ENCODE data around the gene ATP11A.

The ATP11A gene

DNA sequence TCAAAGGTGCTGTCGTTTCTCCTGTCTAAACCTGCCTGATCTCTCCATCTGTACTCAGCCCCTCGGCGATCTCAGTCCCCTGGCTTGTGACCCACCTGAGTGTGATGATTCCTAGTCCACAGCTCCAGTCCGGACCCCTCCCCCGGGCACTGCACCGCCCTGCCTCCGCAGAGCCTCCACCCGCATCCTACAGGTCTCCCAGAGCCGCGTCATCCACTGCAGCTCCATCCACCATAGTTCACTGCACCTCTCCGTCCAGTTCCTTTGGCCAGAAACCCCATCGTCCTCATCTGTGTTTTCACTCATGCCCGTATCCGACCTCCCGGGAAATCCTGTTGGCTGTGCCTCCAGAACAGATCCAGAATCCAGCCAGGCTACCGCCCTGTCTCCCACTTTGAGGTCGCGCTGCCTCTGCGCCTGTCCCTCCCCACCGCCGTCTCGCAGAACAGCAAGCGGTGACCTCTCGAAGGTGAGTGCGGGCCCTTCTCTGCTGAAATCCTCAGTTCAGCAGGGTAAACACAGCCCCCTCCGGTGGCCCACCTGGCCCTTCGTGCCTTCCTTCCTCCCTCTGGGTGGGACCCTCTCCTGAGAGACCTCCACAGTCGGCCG, 227.3 kb downstream of the ATP11A start:
- 0 out of 2 replicates have a peak, but pooled peaks cover 3% of the 10 kb centered on the region for H3K4me1 ChIP-seq (ENCODE audit: insufficient read depth, low read length)
- H3K9me3 ChIP-seq (ENCODE audit: control insufficient read depth, insufficient read depth, low read length), result no peaks in the 10 kb centered on the region

DNA sequence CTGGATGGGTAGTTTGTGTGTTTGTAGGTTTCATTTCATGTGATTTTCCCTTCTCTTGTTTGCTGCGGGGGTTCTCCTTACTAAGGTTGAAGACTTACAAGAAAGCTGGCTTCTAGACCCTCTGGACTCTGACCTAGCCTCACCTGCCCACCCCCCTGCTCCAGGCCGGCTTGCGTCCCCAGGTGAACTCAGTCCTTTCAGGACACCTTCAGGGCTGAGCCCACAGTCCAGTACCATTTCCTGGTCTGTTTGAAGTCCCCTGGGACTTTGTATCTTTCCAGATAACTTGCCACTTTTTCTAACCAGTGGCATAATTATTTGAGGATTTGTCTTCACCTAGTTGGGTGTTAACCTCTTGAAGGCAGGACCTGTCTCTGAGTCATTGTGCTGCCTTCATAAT, 227.9 kb downstream of the ATP11A start:
- Histone ChIP-seq H3K9ac (ENCODE audit: low read depth, low read length) (no peak overlapping the region), H3K9me3 (ENCODE audit: control insufficient read depth, insufficient read depth, low read length) (peaks cover under 1% of the 10 kb centered on the region; the same call in 1 of the 2 replicates), H3K4me1 (ENCODE audit: insufficient read depth, low read length) (0 out of 2 replicates have a peak, but pooled peaks cover 3% of the 10 kb centered on the region), H3K36me3 (ENCODE audit: insufficient read depth, low read length) (no peaks in the 10 kb centered on the region)

More for the DNA sequence above, 227.3 kb downstream of the ATP11A start:
- Histone ChIP-seq H3K36me3 (ENCODE audit: insufficient read depth, low read length) (no peaks in the 10 kb centered on the region), H3K9ac (ENCODE audit: low read depth, low read length) (no peak overlapping the region)

DNA sequence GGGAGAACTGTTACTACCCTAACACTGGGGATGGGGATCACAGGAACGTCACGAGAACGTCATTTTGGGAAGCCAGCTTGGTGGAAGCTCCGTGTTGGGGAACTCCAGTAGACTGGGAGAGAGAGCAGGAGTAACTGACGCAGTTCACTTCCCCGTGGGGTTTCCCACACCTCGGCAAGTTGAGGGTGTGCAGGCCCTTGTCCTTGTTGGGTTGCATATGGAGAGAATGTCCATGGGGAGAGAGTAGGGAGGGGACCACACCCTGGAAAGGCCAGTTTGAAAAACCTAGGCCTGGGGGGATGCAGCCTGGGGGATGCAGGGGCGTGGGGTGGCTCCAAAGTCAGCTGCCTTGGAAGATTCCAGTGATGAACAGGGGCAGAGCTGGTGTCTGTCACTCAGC, 228.4 kb downstream of the ATP11A start:
- no peaks in the 10 kb centered on the region for H3K36me3 ChIP-seq (ENCODE audit: insufficient read depth, low read length)
- 0 out of 2 replicates have a peak, but pooled peaks cover 3% of the 10 kb centered on the region for H3K4me1 ChIP-seq (ENCODE audit: insufficient read depth, low read length)
- peaks cover 3% of the 10 kb centered on the region; the same call in 1 of the 2 replicates for H3K9me3 ChIP-seq (ENCODE audit: control insufficient read depth, insufficient read depth, low read length)
- H3K9ac ChIP-seq (ENCODE audit: low read depth, low read length), result no peak overlapping the region

DNA sequence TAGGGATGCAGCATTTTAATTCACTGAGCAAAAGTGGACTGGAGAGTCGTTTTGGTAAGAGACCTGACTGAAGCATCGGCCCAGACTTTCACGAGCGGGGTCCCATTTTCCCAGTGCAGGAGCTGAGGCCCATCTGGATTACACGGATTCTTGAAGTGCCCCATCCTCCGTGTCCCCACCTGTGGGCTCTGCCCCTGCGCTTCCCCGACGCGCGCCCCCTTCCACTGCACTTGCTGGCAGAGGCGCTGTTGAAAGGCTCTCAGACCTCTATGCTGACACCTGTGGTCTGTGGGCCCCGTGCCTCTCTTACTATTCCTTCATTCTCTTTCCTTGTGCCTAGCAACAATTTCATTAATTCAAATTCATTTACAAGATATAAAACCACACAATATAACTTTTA, 228.9 kb downstream of the ATP11A start:
- Histone ChIP-seq H3K4me1 (ENCODE audit: insufficient read depth, low read length) (0 out of 2 replicates have a peak, but pooled peaks cover 3% of the 10 kb centered on the region), H3K36me3 (ENCODE audit: insufficient read depth, low read length) (no peaks in the 10 kb centered on the region), H3K9ac (ENCODE audit: low read depth, low read length) (no peak overlapping the region), H3K9me3 (ENCODE audit: control insufficient read depth, insufficient read depth, low read length) (peaks cover 3% of the 10 kb centered on the region; the same call in 1 of the 2 replicates)

DNA sequence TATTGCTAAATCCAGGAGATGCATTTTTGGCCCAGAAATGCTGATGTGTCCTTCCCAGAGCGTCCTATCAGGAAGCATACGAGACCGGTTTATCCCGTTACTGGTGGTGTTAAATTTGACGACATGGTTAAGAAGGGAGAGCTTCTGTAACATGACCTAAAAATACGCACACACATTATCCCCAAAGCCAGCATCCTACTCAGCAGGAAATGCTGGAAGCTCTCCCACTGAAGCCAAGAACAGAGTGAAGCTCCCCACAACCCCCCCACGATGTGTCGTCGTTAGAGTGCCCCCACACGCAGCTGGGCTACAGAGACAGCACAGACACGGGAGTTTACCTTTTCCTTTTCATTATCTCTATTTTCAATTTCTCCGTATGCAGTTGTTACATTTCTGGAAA, 234.1 kb downstream of the ATP11A start:
- Histone ChIP-seq H3K9me3 (ENCODE audit: control insufficient read depth, insufficient read depth, low read length) (peaks cover 3% of the 10 kb centered on the region; the same call in 1 of the 2 replicates), H3K9ac (ENCODE audit: low read depth, low read length) (no peak overlapping the region), H3K36me3 (ENCODE audit: insufficient read depth, low read length) (no peaks in the 10 kb centered on the region), H3K4me1 (ENCODE audit: insufficient read depth, low read length) (0 out of 2 replicates have a peak, but pooled peaks cover 3% of the 10 kb centered on the region)

DNA sequence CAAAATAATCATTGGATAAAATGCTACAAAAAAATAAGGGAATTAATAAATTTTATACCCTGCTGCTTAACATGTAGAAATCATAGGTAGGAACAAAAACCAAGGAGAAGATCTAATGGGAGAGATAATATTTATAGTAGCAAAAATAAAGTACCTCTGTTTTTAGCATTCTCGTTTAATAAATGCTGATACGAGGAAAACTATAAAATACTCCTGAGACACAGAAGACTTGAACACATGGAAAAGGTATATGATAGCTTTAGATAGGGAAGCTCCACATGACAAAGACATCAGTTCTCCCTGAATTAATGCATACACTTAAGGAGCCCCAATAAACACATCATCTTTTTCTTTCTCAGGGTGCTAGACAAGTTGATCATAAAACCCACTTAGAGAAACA, 234.5 kb downstream of the ATP11A start:
- no peak overlapping the region for H3K9ac ChIP-seq (ENCODE audit: low read depth, low read length)

DNA sequence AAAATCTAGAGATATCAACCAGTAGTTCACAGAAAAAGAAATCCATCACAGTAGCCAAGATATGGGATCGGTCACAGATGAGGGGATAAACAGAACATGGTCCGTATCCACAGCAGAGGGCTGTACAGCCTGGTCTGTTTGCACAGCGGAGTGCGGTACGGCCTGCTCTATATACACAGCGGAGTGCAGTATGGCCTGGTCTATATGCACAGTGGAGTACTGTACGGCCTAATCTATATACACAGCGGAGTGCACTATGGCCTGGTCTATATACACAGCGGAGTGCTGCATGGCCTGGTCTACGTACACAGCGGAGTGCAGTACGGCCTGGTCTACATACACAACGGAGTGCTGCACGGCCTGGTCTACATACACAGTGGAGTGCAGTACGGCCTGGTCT, 236.2 kb downstream of the ATP11A start:
- Histone ChIP-seq H3K9ac (ENCODE audit: low read depth, low read length) (no peak overlapping the region), H3K36me3 (ENCODE audit: insufficient read depth, low read length) (no peaks in the 10 kb centered on the region), H3K9me3 (ENCODE audit: control insufficient read depth, insufficient read depth, low read length) (peaks cover 3% of the 10 kb centered on the region; the same call in 1 of the 2 replicates), H3K4me1 (ENCODE audit: insufficient read depth, low read length) (no peaks in the 10 kb centered on the region)

More for the DNA sequence above, 234.5 kb downstream of the ATP11A start:
- H3K36me3 ChIP-seq (ENCODE audit: insufficient read depth, low read length), result no peaks in the 10 kb centered on the region
- 0 out of 2 replicates have a peak, but pooled peaks cover 3% of the 10 kb centered on the region for H3K4me1 ChIP-seq (ENCODE audit: insufficient read depth, low read length)
- peaks cover 3% of the 10 kb centered on the region; the same call in 1 of the 2 replicates for H3K9me3 ChIP-seq (ENCODE audit: control insufficient read depth, insufficient read depth, low read length)

DNA sequence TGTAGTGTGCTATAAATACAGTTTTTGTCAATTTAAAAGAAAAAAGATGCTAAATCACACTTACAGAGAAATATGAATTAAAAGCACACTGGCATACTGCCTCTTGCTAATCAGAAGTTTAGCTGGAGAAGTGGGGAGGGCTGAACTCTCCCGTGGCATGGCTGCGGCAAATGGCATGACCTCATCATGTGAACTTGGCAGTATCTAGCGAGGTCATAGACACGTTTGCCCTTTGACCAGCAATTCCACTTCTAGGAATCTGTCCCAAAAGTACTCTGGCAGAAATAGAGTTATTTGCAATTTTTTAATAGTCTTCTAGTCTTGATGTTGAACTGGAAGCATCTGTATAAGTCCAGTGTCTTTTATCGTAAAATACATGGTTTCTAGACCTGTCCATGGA, 237.2 kb downstream of the ATP11A start:
- Histone ChIP-seq H3K9me3 (ENCODE audit: control insufficient read depth, insufficient read depth, low read length) (peaks cover 3% of the 10 kb centered on the region; the same call in 1 of the 2 replicates), H3K9ac (ENCODE audit: low read depth, low read length) (no peak overlapping the region), H3K4me1 (ENCODE audit: insufficient read depth, low read length) (no peaks in the 10 kb centered on the region; the same call in 1 of the 2 replicates), H3K36me3 (ENCODE audit: insufficient read depth, low read length) (no peaks in the 10 kb centered on the region)

DNA sequence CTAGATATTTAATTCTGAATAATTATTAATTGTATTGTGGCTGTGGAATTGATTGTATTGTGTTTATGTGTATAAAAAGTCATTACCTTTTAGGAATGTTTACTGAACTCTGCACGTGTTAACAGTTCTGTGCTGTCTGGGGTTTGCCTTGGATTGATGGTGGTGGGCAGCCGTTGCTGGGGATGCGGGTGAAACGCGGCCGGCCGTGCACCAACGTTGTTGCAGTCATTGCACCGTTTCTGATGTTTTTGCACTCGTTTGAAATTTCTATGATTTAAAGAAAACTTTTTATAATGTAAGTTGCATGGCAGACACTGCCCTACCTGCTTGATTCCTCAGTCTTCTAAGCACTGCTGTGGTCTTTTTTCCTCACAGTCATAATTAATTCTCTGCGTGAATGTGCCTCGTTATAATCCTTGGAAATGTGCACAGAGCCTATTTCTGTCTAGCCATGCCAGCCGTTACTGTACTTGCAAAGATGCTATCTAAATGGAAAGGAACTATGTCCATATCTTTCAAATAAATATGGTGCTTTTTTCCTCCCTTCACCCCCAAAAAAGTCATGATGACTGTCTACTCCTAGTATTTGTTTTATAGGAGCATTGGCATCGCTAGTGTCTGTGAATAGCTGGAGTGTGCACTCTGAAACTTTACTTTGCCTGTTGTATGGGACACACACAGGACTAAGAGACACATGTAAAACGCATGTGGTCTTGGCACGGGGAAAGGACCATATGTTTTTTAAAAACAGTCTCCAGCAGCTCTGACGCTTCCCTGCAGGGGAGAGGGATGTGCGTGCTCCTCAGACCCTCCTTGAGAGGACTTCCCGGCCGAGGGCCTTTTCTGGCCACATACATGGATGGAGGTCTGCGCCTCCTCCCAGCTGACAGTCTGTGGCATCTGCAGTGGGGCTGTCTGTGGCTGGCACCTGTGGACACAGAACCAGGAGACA, 238.5 kb downstream of the ATP11A start:
- H3K9ac ChIP-seq (ENCODE audit: low read depth, low read length), result no peak overlapping the region
- no peaks in the 10 kb centered on the region for H3K36me3 ChIP-seq (ENCODE audit: insufficient read depth, low read length)
- H3K9me3 ChIP-seq (ENCODE audit: control insufficient read depth, insufficient read depth, low read length), result no peaks in the 10 kb centered on the region
- H3K4me1 ChIP-seq (ENCODE audit: insufficient read depth, low read length), result no peaks in the 10 kb centered on the region; the same call in 1 of the 2 replicates

DNA sequence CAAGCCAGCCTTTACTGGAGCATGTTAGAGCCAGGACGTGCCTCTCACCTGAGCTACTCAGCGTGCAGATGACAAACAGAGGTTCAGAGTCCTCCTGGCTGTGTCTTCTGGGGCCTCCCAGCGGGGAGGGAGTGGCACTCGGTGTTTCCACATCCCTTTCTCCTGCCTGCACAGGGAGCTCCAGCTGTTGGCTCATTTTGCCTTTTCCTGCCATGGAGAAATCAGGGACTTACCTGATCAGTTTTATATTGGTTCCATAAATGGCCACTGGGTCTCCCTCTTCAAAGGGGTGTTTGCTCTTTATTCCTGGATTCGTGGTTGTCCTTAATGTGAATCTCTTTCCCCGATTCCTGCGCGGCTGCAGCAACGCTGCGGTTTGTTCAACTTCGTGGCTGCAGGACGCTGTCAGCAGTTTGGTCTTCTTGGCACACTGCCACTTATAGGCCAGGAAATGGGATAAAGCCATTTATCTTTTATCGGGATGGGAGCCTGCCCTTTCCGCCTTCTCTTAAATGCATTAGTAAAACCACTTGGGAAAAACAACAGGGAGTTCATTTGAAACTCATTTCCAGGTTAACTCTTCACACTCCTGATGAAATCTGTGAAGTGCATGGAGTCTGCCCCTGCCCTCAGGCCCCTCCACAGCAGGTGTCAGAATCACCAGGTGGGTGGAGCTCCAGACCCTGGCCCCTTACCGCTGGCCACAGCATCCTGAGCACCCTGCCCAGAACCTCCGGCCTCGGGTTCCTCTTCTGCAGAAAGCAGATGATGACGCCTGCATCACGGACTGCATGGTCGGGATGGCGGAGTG, 239.3 kb downstream of the ATP11A start:
- Histone ChIP-seq H3K36me3 (ENCODE audit: insufficient read depth, low read length) (no peaks in the 10 kb centered on the region), H3K9ac (ENCODE audit: low read depth, low read length) (no peak overlapping the region), H3K4me1 (ENCODE audit: insufficient read depth, low read length) (no peaks in the 10 kb centered on the region; the same call in 1 of the 2 replicates), H3K9me3 (ENCODE audit: control insufficient read depth, insufficient read depth, low read length) (no peaks in the 10 kb centered on the region)

DNA sequence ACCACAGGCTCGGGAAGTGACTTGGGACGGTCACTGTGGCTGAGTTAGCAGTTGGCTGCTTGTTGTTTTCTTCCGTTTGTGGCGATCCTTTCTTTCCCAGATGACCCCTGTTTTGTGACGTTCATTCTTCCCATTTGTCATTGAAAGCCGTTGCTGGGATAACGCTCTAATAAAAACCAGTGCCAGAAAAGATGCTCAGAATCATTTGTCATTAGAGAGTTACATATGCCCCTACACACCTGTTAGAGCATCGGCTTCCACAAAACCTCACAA, 239.9 kb downstream of the ATP11A start:
- Histone ChIP-seq H3K36me3 (ENCODE audit: insufficient read depth, low read length) (no peaks in the 10 kb centered on the region), H3K9me3 (ENCODE audit: control insufficient read depth, insufficient read depth, low read length) (no peaks in the 10 kb centered on the region), H3K9ac (ENCODE audit: low read depth, low read length) (no peak overlapping the region), H3K4me1 (ENCODE audit: insufficient read depth, low read length) (no peaks in the 10 kb centered on the region; the same call in 1 of the 2 replicates)

DNA sequence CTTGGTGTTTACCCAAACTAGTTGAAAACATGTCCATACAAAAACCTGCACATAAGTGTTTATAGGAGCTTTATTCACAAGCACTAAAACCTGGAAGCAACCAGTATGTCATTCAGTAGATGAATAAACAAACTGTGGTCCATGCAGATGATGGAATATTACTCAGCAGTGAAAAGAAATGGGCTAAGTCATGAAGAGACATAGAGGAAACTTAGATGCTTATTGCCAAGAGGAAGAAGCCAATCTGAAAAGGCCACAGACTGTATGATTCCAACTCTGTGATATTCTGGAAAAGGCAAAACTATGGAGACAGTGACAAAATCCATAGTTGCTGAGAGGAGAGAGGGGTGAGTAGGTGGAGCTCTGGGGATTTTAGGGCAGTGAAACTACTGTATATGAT, 240.4 kb downstream of the ATP11A start:
- Histone ChIP-seq H3K36me3 (ENCODE audit: insufficient read depth, low read length) (no peaks in the 10 kb centered on the region), H3K9me3 (ENCODE audit: control insufficient read depth, insufficient read depth, low read length) (no peaks in the 10 kb centered on the region), H3K4me1 (ENCODE audit: insufficient read depth, low read length) (no peaks in the 10 kb centered on the region; the same call in 1 of the 2 replicates), H3K9ac (ENCODE audit: low read depth, low read length) (no peak overlapping the region)

DNA sequence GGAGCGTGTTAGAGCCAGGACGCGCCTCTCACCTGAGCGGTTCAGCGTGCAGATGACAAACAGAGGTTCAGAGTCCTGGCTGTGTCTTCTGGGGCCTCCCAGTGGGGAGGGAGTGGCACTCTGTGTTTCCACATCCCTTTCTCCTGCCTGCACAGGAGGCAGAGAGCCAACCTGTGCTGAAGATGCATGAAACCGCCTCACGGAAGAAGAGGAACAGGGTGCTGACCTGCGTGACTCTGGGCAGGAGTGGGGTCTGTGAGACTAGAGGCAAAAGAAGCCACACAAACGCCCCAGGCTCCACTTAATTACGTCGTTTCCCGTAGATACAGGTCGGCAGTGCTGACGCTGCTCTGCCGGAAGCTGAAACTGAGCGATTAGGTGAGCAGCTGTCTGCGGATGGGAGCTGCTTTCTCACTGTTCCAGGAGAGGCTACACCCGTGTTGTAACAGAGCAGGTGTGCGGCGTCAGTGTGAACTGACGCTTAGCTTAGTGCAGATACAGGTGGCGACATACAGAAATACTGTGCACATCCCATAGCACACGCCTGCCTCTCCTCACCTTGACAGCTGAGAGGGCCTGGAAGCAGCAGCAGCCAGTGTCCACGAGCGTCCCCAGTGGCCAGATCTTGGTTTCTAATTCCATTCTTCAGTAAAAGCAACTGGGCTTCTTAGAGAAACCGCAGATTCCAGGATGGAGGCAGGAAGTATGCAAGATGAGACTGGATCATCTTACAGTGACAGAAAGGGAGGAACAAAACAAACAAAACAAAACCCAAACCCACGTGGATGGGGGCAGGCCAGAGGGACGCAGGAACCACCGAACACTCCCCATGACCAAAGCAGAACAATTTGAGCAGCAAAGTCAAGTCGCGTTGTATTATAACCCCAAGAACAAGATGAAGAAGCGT, 241.4 kb downstream of the ATP11A start:
- Histone ChIP-seq H3K9me3 (ENCODE audit: control insufficient read depth, insufficient read depth, low read length) (no peaks in the 10 kb centered on the region), H3K9ac (ENCODE audit: low read depth, low read length) (no peak overlapping the region), H3K4me1 (ENCODE audit: insufficient read depth, low read length) (no peaks in the 10 kb centered on the region; the same call in 1 of the 2 replicates), H3K36me3 (ENCODE audit: insufficient read depth, low read length) (no peaks in the 10 kb centered on the region)

Data from ES-I3 (cell line).